ENCODE data around the gene GFY.

- TF ChIP-seq CTCF (IDR thresholded peaks at IDR 0.05): no peak
- no peak for TF ChIP-seq POLR2A (IDR thresholded peaks at IDR 0.05)
Observed at GRCh38 chr19:49468199-49468598, 43.0 kb downstream of the GFY start.

Data from vagina (tissue), 2 donors.